Epithelial cell of esophagus (primary cell): Measurements from ENCODE around the gene PARM1.
A peak's percentile ranks its signal among the peaks of the same experiment; 100 is the strongest.

Experiments used
- DNase-seq: peaks from one replicate; pipeline ENCODE4 v3.0.0; 2010; ENCODE audit warnings: low read depth
- H3K4me3 ChIP-seq: 2 replicates; pipeline ENCODE4 v1.5.1; 2011; ENCODE audit warnings: mild to moderate bottlenecking, low read length, control low read depth
- CTCF ChIP-seq: IDR thresholded peaks from 2 replicates; pipeline ENCODE4 v1.5.1; 2011; ENCODE audit warnings: low read depth, mild to moderate bottlenecking, low read length, control low read depth, inconsistent platforms; ENCODE audit not compliant: insufficient read depth; ENCODE audit errors: missing control alignments

The PARM1 gene

GRCh38 chr4:74997948-74998729 is 65.2 kb downstream of the PARM1 start:
- TF ChIP-seq CTCF: no peak
- DNase-seq: no peak
- H3K4me3 ChIP-seq: no peak overlapping the region

- no peak for TF ChIP-seq CTCF
- no peak for DNase-seq
- H3K4me3 ChIP-seq: no peak overlapping the region
Measured at GRCh38 chr4:74999714-75000309, 66.9 kb downstream of the PARM1 start.

GRCh38 chr4:75001871-75002270 is 69.0 kb downstream of the PARM1 start:
- TF ChIP-seq CTCF: no peak
- no peak overlapping the region for H3K4me3 ChIP-seq
- no peak for DNase-seq

- peak; percentile 43 for DNase-seq
- H3K4me3 ChIP-seq: no peak overlapping the region
- no peak for TF ChIP-seq CTCF
Measured at GRCh38 chr4:75002381-75002780, 69.5 kb downstream of the PARM1 start.

- no peak overlapping the region for H3K4me3 ChIP-seq
- TF ChIP-seq CTCF: no peak
- no peak for DNase-seq
Measured at GRCh38 chr4:75003979-75004378, 71.1 kb downstream of the PARM1 start.

GRCh38 chr4:75004755-75005668 is 72.1 kb downstream of the PARM1 start:
- DNase-seq: peak; percentile 24
- no peak for TF ChIP-seq CTCF
- no peak overlapping the region for H3K4me3 ChIP-seq
